PFSK-1 (cell line): ENCODE data around the gene CTRB1.

Experiments used
- FOXP2 ChIP-seq: optimal IDR thresholded peaks from 2 replicates; pipeline ENCODE3; 2011; ENCODE audit warnings: borderline replicate concordance, control low read depth, inconsistent platforms; ENCODE audit not compliant: insufficient read depth; ENCODE audit errors: extremely low read length, extremely low read depth
- POLR2AphosphoS5 ChIP-seq: IDR thresholded peaks from 2 replicates; pipeline ENCODE4 v1.6.1; 2012; ENCODE audit warnings: low read depth, mild to moderate bottlenecking, control low read depth, low read length, moderate library complexity
- REST ChIP-seq, 2 experiments: IDR thresholded peaks; 2 replicates each; pipeline versions ENCODE4 v1.6.1 to v1.8.0; 2011 to 2012; ENCODE audit warnings: low read depth in 2 of 2, low read length in 2 of 2, control low read depth in 1 of 2, inconsistent platforms in 1 of 2, mild to moderate bottlenecking in 1 of 2, moderate library complexity in 1 of 2; ENCODE audit not compliant: insufficient read depth in 1 of 2
- SIN3A ChIP-seq: IDR thresholded peaks from 2 replicates; pipeline ENCODE4 v1.6.1; 2012; ENCODE audit warnings: mild to moderate bottlenecking, low read length, moderate library complexity, borderline replicate concordance; ENCODE audit not compliant: insufficient read depth
- TAF1 ChIP-seq: IDR thresholded peaks from 2 replicates; pipeline ENCODE4 v1.6.1; 2012; ENCODE audit warnings: low read length, control low read depth, borderline replicate concordance; ENCODE audit not compliant: insufficient read depth

The CTRB1 gene

GRCh38 chr16:75181630-75182029 lies 37.2 kb upstream of the CTRB1 start:
- no peak for TF ChIP-seq SIN3A
- no peak for TF ChIP-seq FOXP2
- TF ChIP-seq REST (IDR thresholded peaks at IDR 0.05; ENCODE audit: insufficient read depth in 1 of 2, low read depth in 2 of 2, low read length in 2 of 2), result no peak
- no peak for TF ChIP-seq POLR2AphosphoS5
- TF ChIP-seq TAF1, result no peak

- TF ChIP-seq TAF1 (no peak), POLR2AphosphoS5 (no peak), REST (IDR thresholded peaks at IDR 0.05; ENCODE audit: insufficient read depth in 1 of 2, low read depth in 2 of 2, low read length in 2 of 2) (no peak)
Observed at GRCh38 chr16:75188832-75189477, 29.8 kb upstream of the CTRB1 start.

GRCh38 chr16:75189638-75190245 lies 29.0 kb upstream of the CTRB1 start:
- TF ChIP-seq TAF1, result no peak
- TF ChIP-seq REST (IDR thresholded peaks at IDR 0.05; ENCODE audit: insufficient read depth in 1 of 2, low read depth in 2 of 2, low read length in 2 of 2), result no peak
- TF ChIP-seq POLR2AphosphoS5, result no peak
- TF ChIP-seq SIN3A, result no peak
- TF ChIP-seq FOXP2, result no peak

- TF ChIP-seq POLR2AphosphoS5 (no peak), REST (IDR thresholded peaks at IDR 0.05; ENCODE audit: insufficient read depth in 1 of 2, low read depth in 2 of 2, low read length in 2 of 2) (no peak), SIN3A (no peak), FOXP2 (no peak), TAF1 (no peak)
Observed at GRCh38 chr16:75192606-75193264, 26.1 kb upstream of the CTRB1 start.

DNA sequence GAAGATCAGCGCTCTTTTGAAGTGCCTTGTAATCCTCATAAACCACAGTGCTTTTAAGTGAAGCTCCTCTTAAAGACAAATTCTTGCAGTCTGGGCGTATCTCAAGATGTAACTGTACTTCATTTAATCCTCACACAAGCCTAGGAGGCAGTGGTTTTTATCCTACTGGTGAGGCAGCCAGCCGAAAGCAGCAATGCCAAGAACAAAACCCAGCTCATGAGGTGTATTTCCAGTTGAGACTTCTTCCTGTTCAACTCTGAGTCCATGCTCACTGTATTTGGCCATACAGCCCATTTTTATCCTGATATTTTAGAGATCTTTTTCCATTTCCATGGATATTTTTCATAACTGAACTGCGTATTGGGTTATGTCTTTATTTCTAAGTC lies 25.5 kb upstream of the CTRB1 start:
- TF ChIP-seq SIN3A (no peak), TAF1 (no peak)
